HG03039 (cell line): ENCODE data around the gene USP17L13.
"Not testable (repeated sequence)": the region's sequence is repeated elsewhere in the genome, so short reads cannot be mapped to it uniquely, and the experiment has no call there.

Experiments used
- ATAC-seq: cut with Tn5 transposase; IDR thresholded peaks from one replicate; pipeline ENCODE4 v1.9.1; 2021; ENCODE audit warnings: mild to moderate bottlenecking, moderate library complexity; ENCODE audit not compliant: unreplicated experiment

USP17L13 gene

GRCh38 chr4:9224596-9224995 is at the start of gene USP17L13:
USP17L13 (plus strand) TSS chr4:9224896; CDS start chr4:9224896, 0 bp downstream.
- ATAC-seq: not testable (repeated sequence)

- not testable (repeated sequence) for ATAC-seq
Measured at GRCh38 chr4:9210357-9210756, 14.3 kb upstream of the USP17L13 start, which contains the start of gene USP17L10. USP17L10 (plus strand) TSS chr4:9210657; CDS start chr4:9210657, 0 bp downstream.

- ATAC-seq: not testable (repeated sequence)
Measured at GRCh38 chr4:9214701-9215100, 10.0 kb upstream of the USP17L13 start.

GRCh38 chr4:9215105-9215504 is 9.6 kb upstream of the USP17L13 start, which contains the start of gene USP17L11:
USP17L11 (plus strand) TSS chr4:9215405; CDS start chr4:9215405, 0 bp downstream.
- ATAC-seq: not testable (repeated sequence)

GRCh38 chr4:9219852-9220251 is 4.8 kb upstream of the USP17L13 start, which contains the start of gene USP17L12:
USP17L12 (plus strand) TSS chr4:9220152; CDS start chr4:9220152, 0 bp downstream.
- ATAC-seq: not testable (repeated sequence)

- ATAC-seq: not testable (repeated sequence)
Measured at GRCh38 chr4:9230249-9230648, 5.6 kb downstream of the USP17L13 start.

GRCh38 chr4:9234085-9234484 is 9.4 kb downstream of the USP17L13 start, which contains the start of gene USP17L15:
USP17L15 (plus strand) TSS chr4:9234385; CDS start chr4:9234385, 0 bp downstream.
- not testable (repeated sequence) for ATAC-seq

GRCh38 chr4:9238461-9238860 is 13.8 kb downstream of the USP17L13 start:
- ATAC-seq: not testable (repeated sequence)

- ATAC-seq: not testable (repeated sequence)
Measured at GRCh38 chr4:9243579-9243978, 18.9 kb downstream of the USP17L13 start, which contains the start of gene USP17L17. USP17L17 (plus strand) TSS chr4:9243879; CDS start chr4:9243879, 0 bp downstream.

GRCh38 chr4:9247953-9248680 is 23.4 kb downstream of the USP17L13 start, which contains the start of gene USP17L18:
USP17L18 (plus strand) TSS chr4:9248630; CDS start chr4:9248630, 0 bp downstream.
- ATAC-seq: not testable (repeated sequence)

- not testable (repeated sequence) for ATAC-seq
Measured at GRCh38 chr4:9253078-9253477, 28.4 kb downstream of the USP17L13 start, which contains the start of gene USP17L19. USP17L19 (plus strand) TSS chr4:9253378; CDS start chr4:9253378, 0 bp downstream.

GRCh38 chr4:9257824-9258223 is 33.1 kb downstream of the USP17L13 start, which contains the start of gene USP17L20:
USP17L20 (plus strand) TSS chr4:9258124; CDS start chr4:9258124, 0 bp downstream.
- ATAC-seq: not testable (repeated sequence)

GRCh38 chr4:9262572-9262971 is 37.9 kb downstream of the USP17L13 start, which contains the start of gene USP17L21:
USP17L21 (plus strand) TSS chr4:9262872; CDS start chr4:9262872, 0 bp downstream.
- ATAC-seq: not testable (repeated sequence)

- not testable (repeated sequence) for ATAC-seq
Measured at GRCh38 chr4:9267319-9267718, 42.6 kb downstream of the USP17L13 start, which contains the start of gene USP17L22. USP17L22 (plus strand) TSS chr4:9267619; CDS start chr4:9267619, 0 bp downstream.

- ATAC-seq: not testable (repeated sequence)
Measured at GRCh38 chr4:9271719-9272118, 47.0 kb downstream of the USP17L13 start.
